ENCODE data around the gene VGF. TPM values are rescaled to one million over a fixed set of nuclear protein-coding genes. Genes with fewer than 3 reads are reported as not detected.
"Not testable (repeated sequence)": the region's sequence is repeated elsewhere in the genome, so short reads cannot be mapped to it uniquely, and the experiment has no call there.

The VGF gene
- total RNA-seq, 4 donors from 2014 or later: 0.94 TPM; not detected in 3

- no peaks in the 10 kb centered on the region for H3K36me3 ChIP-seq
- H3K4me1 ChIP-seq: peaks cover 0 to 36% (median 6%) of the 10 kb centered on the region in 4 donors
- no peaks in the 10 kb centered on the region for H3K9me3 ChIP-seq
- H3K27me3 ChIP-seq: no peaks in the 10 kb centered on the region
- peak overlapping the region in 2 of 4 donors; percentile 56 to 75 for H3K27ac ChIP-seq
- DNase-seq: no peak
- H3K4me3 ChIP-seq: no peak overlapping the region
- no peak for TF ChIP-seq POLR2A (IDR thresholded peaks at IDR 0.05)
- TF ChIP-seq CTCF (IDR thresholded peaks at IDR 0.05): no peak
These were observed 40.9 kb downstream of the VGF start for GRCh38 chr7:101124376-101125056.

DNA sequence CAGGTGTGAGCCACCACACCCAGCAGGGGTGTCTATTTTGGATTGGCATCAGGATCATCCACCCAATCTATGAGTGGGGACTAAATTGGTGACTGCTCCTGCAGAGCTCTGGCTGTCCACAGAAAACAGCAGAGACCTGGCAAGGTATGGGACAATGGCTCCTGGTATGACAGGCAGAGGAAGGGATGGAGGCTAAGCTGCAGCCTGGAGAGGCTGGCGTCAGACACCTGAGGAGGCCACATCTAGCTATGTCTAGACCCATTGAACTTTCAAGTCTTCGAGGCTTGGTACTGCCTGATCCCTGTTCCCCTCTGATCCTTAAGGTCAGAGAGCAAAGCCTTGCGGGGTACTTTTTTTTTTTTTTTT lies 41.7 kb downstream of the VGF start:
- H3K4me3 ChIP-seq: no peak overlapping the region
- no peaks in the 10 kb centered on the region for H3K9me3 ChIP-seq
- H3K4me1 ChIP-seq: peaks cover 0 to 36% (median 6%) of the 10 kb centered on the region in 4 donors
- TF ChIP-seq POLR2A (IDR thresholded peaks at IDR 0.05) (no peak), CTCF (IDR thresholded peaks at IDR 0.05) (no peak)
- no peak overlapping the region for H3K27ac ChIP-seq
- H3K27me3 ChIP-seq: no peaks in the 10 kb centered on the region
- no peaks in the 10 kb centered on the region for H3K36me3 ChIP-seq
- DNase-seq: no peak

DNA sequence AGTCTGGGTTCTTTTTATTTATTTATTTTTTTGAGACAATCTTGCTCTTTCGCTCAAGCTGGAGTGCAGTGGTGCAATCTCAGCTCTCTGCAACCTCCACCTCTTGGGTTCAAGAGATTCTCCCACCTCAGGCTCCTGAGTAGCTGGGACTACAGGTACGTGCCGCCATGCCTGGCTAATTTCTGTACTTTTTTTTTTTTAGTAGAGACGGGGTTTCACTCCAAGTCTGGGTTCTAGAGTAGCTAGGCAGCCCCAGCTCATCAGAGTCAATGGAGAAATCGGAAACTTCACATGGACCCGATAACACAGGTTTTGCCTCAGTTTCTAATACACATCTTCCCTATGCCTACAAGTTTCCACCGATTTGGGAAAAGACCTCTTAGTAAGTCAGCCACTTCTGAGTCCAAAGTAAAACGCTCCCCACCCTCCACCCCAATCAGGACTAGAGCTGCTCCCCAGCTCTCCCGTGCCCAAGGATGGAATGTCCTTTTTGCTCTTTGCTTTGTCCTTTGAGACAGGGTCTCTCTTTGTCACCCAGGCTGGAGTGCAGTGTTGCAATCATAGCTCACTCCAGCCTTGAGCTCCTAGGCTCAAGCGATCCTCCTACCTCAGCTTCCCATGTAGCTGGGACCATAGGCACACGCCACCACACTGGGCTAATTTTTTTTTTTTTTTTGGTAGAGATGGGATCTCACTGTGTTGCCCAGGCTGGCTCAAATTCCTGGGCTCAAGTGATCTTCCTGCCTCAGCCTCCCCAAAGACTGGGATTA lies 42.3 kb downstream of the VGF start:
- Histone ChIP-seq H3K36me3 (no peaks in the 10 kb centered on the region), H3K4me1 (peaks cover 0 to 36% (median 6%) of the 10 kb centered on the region in 4 donors), H3K9me3 (no peaks in the 10 kb centered on the region), H3K27me3 (no peaks in the 10 kb centered on the region), H3K27ac (peak overlapping the region; percentile 44 to 87 (median 60)), H3K4me3 (no peak overlapping the region)
- TF ChIP-seq CTCF (IDR thresholded peaks at IDR 0.05): no peak
- TF ChIP-seq POLR2A (IDR thresholded peaks at IDR 0.05): no peak
- no peak for DNase-seq

- H3K27ac ChIP-seq: peak overlapping the region; percentile 44 to 87 (median 60)
- peaks cover 0 to 33% (median 6%) of the 10 kb centered on the region in 4 donors for H3K4me1 ChIP-seq
- no peaks in the 10 kb centered on the region for H3K9me3 ChIP-seq
- no peak for TF ChIP-seq CTCF (IDR thresholded peaks at IDR 0.05)
- no peak for TF ChIP-seq POLR2A (IDR thresholded peaks at IDR 0.05)
- peak overlapping the region; percentile 1 to 49 (median 39) for H3K4me3 ChIP-seq
- peak; percentile 21 to 70 (median 62) for DNase-seq
- no peaks in the 10 kb centered on the region for H3K36me3 ChIP-seq
- H3K27me3 ChIP-seq: no peaks in the 10 kb centered on the region
These were observed 43.1 kb downstream of the VGF start for GRCh38 chr7:101121991-101122932.

- peak overlapping the region in 1 of 4 donors; percentile 47 for H3K4me3 ChIP-seq
- H3K36me3 ChIP-seq, H3K9me3 ChIP-seq, H3K27me3 ChIP-seq, DNase-seq: not testable (repeated sequence)
- H3K27ac ChIP-seq: peak overlapping the region; percentile 44 to 87 (median 60)
- peaks cover 0 to 27% (median 2%) of the 10 kb centered on the region in 4 donors for H3K4me1 ChIP-seq
These were observed 43.8 kb downstream of the VGF start for GRCh38 chr7:101121631-101121990.
